Central memory CD8-positive, alpha-beta T cell (primary cell): Measurements from ENCODE around the gene VASN.

ENCODE experiments used
- ATAC-seq: fragments of 150-1000 bp; cut with Tn5 transposase; replicated peaks from 2 replicates; pipeline ENCODE4 v1.10.0; 2022; ENCODE audit warnings: mild to moderate bottlenecking, moderate FRiP score, moderate number of reproducible peaks; ENCODE audit not compliant: poor library complexity, severe bottlenecking; ENCODE audit errors: extremely low read depth
- DNase-seq, 2 donors: peaks; one replicate each; pipeline ENCODE4 v3.0.0; 2021; ENCODE audit warnings: low spot score in 2 of 2
- H3K27ac Mint-ChIP-seq: one replicate; pipeline ENCODE4 v1.8.0; 2022; ENCODE audit warnings: low read depth, mild to moderate bottlenecking, moderate library complexity, mixed read lengths
- H3K27me3 Mint-ChIP-seq: one replicate; pipeline ENCODE4 v1.8.0; 2022; ENCODE audit warnings: mixed read lengths
- H3K36me3 Mint-ChIP-seq: one replicate; pipeline ENCODE4 v1.8.0; 2022; ENCODE audit warnings: mild to moderate bottlenecking, moderate library complexity, mixed read lengths; ENCODE audit not compliant: insufficient read depth
- H3K4me1 Mint-ChIP-seq: one replicate; pipeline ENCODE4 v1.8.0; 2022; ENCODE audit warnings: mixed read lengths
- H3K4me3 Mint-ChIP-seq: one replicate; pipeline ENCODE4 v1.8.0; 2022; ENCODE audit warnings: mild to moderate bottlenecking, moderate library complexity, mixed read lengths
- H3K9me3 Mint-ChIP-seq: one replicate; pipeline ENCODE4 v1.8.0; 2022; ENCODE audit warnings: mixed read lengths

VASN gene

GRCh38 chr16:4373909-4374742 is 2.5 kb downstream of the VASN start:
- no peak for ATAC-seq
- no peak overlapping the region for H3K4me3 Mint-ChIP-seq
- H3K9me3 Mint-ChIP-seq = no peaks in the 10 kb centered on the region
- DNase-seq = no peak
- peaks cover 18% of the 10 kb centered on the region for H3K4me1 Mint-ChIP-seq
- H3K27me3 Mint-ChIP-seq = no peaks in the 10 kb centered on the region
- H3K36me3 Mint-ChIP-seq = peaks cover 20% of the 10 kb centered on the region
- peak overlapping the region; percentile 61 for H3K27ac Mint-ChIP-seq

GRCh38 chr16:4375717-4376116 is 4.1 kb downstream of the VASN start:
- ATAC-seq (no peak), DNase-seq (no peak)
- H3K4me3 Mint-ChIP-seq = no peak overlapping the region
- no peaks in the 10 kb centered on the region for H3K27me3 Mint-ChIP-seq
- H3K36me3 Mint-ChIP-seq = peaks cover 30% of the 10 kb centered on the region
- H3K4me1 Mint-ChIP-seq = peaks cover 24% of the 10 kb centered on the region
- peak overlapping the region; percentile 87 for H3K27ac Mint-ChIP-seq
- H3K9me3 Mint-ChIP-seq = no peaks in the 10 kb centered on the region

DNA sequence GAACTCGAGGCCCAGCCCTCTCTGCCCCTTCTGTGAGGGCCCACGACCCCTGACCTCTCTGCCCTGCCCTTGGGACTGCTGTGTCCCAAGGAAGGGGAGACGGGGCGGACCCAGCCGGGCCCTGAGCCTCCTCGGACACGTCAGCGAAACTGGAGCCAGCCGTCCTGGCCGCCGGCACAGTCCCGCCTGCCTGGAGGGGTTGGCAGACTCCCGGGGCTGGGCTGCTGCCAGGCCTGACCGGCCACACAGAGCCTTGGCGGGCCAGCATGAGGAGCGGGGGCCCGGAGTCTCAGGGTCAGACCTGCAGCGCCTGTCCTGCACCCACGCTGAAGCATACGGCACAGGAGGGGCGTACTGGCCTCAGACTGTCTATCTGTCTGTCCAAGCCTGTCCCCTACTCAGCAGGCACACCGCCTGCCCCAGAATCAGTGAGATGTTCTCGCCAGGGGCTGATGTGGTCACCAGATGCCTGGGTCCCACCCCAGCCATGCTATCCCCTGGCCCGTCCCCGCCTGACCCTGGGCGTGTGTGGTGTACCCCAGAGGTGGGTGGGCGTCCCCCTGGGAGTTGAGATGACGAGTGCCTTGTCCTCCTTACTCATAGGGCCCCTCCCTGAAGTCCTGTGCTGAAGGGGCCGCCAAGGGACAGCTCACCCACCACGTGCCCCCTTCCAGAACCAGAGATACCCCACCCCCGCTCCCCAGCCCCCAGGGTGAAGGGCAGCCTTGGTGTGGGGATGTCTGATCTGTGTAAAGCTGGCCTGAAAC is 4.7 kb downstream of the VASN start:
- Mint-ChIP-seq H3K27ac (peak overlapping the region; percentile 87), H3K27me3 (no peaks in the 10 kb centered on the region), H3K4me3 (peak overlapping the region; percentile 25), H3K36me3 (peaks cover 30% of the 10 kb centered on the region), H3K4me1 (peaks cover 24% of the 10 kb centered on the region), H3K9me3 (no peaks in the 10 kb centered on the region)
- DNase-seq (no peak), ATAC-seq (no peak)

DNA sequence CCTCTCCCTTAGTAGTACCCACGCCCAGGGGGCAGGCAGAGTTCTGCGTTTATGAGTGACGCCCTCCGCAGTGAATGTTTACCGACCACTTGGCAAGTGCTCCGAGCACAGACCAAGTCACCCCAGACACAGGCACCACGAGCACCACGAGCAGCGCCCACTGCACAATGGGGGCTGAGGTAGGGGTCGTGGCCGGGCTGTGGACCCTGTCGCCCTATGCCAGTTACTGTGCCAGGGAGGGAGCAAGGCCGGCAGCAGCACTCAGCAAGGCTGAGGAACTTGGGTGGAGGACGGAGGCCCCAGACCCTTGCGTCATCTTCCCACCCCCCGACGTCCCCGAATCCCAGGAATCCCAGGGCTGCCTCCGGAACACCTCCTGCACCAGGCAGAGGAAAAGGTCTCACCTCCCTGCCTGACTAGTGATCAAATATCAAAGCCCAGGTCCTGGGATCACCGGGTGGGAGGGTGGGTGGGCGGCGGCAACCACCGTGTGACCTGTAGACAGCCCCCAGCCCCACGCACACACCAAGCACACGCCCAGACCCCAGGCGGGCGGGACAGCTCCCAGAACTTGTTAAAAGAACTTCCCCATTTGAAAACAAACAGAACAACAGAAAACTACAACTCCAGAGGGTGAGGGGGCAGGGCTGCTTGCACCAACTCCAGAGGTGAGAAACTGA is 5.4 kb downstream of the VASN start:
- H3K27ac Mint-ChIP-seq = peak overlapping the region; percentile 57
- peak overlapping the region; percentile 25 for H3K4me3 Mint-ChIP-seq
- DNase-seq (no peak), ATAC-seq (no peak)
- no peaks in the 10 kb centered on the region for H3K9me3 Mint-ChIP-seq
- peaks cover 33% of the 10 kb centered on the region for H3K36me3 Mint-ChIP-seq
- no peaks in the 10 kb centered on the region for H3K27me3 Mint-ChIP-seq
- H3K4me1 Mint-ChIP-seq = peaks cover 24% of the 10 kb centered on the region

GRCh38 chr16:4377573-4378154 is 6.0 kb downstream of the VASN start:
- ATAC-seq (no peak), DNase-seq (no peak)
- Mint-ChIP-seq H3K27me3 (no peaks in the 10 kb centered on the region), H3K9me3 (no peaks in the 10 kb centered on the region), H3K36me3 (peaks cover 37% of the 10 kb centered on the region), H3K4me3 (peak overlapping the region; percentile 50), H3K27ac (peak overlapping the region; percentile 57), H3K4me1 (peaks cover 24% of the 10 kb centered on the region)

- Mint-ChIP-seq H3K27me3 (no peaks in the 10 kb centered on the region), H3K4me1 (peaks cover 27% of the 10 kb centered on the region), H3K27ac (peak overlapping the region; percentile 57), H3K36me3 (peaks cover 39% of the 10 kb centered on the region), H3K9me3 (no peaks in the 10 kb centered on the region), H3K4me3 (peak overlapping the region; percentile 50)
- DNase-seq = no peak
- ATAC-seq = no peak
These were observed 6.6 kb downstream of the VASN start for GRCh38 chr16:4378161-4378666.

DNA sequence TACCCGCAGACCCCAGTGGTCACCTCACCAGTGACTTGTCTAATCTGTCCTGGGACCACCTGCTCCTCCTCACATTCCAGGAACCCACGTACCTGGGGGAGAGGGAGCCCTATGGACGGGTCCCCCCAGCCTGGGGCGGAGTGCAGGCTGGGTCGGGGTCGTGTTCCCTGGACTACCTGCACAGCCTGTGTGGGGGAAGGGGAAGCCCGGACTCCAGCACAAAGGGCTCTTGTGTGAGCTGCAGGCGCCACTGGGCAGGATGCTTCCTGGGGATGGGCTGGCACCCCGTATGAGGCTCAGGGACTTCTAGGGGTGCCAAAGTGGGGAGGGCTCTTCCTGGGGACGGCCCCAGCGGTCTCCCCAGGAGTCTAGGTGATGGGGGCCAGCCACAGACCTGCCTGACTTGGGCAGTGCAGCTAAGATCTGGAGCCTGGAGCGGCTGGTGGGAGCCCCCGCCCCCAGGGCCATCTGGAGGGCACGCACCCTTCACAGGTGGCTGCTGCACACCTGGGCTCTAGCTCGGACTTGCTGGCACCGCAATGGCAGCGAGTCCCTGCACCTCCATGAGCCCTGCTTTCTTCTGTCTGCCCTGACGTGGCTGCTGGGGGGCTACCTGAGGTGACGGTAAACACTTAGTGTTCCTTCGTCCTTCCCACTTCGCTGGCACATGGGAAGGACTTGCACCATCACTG is 7.5 kb downstream of the VASN start:
- no peaks in the 10 kb centered on the region for H3K27me3 Mint-ChIP-seq
- H3K9me3 Mint-ChIP-seq = no peaks in the 10 kb centered on the region
- peaks cover 25% of the 10 kb centered on the region for H3K4me1 Mint-ChIP-seq
- no peak overlapping the region for H3K4me3 Mint-ChIP-seq
- peak overlapping the region; percentile 57 for H3K27ac Mint-ChIP-seq
- DNase-seq (no peak), ATAC-seq (no peak)
- H3K36me3 Mint-ChIP-seq = peaks cover 44% of the 10 kb centered on the region

- Mint-ChIP-seq H3K4me3 (peak overlapping the region; percentile 45), H3K27me3 (no peaks in the 10 kb centered on the region), H3K36me3 (peaks cover 52% of the 10 kb centered on the region), H3K4me1 (peaks cover 23% of the 10 kb centered on the region), H3K9me3 (no peaks in the 10 kb centered on the region), H3K27ac (peak overlapping the region; percentile 73)
- DNase-seq (no peak), ATAC-seq (no peak)
These were observed 8.7 kb downstream of the VASN start for GRCh38 chr16:4380119-4381063.

DNA sequence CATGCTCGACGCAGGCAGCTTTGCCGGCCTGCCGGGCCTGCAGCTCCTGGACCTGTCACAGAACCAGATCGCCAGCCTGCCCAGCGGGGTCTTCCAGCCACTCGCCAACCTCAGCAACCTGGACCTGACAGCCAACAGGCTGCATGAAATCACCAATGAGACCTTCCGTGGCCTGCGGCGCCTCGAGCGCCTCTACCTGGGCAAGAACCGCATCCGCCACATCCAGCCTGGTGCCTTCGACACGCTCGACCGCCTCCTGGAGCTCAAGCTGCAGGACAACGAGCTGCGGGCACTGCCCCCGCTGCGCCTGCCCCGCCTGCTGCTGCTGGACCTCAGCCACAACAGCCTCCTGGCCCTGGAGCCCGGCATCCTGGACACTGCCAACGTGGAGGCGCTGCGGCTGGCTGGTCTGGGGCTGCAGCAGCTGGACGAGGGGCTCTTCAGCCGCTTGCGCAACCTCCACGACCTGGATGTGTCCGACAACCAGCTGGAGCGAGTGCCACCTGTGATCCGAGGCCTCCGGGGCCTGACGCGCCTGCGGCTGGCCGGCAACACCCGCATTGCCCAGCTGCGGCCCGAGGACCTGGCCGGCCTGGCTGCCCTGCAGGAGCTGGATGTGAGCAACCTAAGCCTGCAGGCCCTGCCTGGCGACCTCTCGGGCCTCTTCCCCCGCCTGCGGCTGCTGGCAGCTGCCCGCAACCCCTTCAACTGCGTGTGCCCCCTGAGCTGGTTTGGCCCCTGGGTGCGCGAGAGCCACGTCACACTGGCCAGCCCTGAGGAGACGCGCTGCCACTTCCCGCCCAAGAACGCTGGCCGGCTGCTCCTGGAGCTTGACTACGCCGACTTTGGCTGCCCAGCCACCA is 9.7 kb downstream of the VASN start:
- Mint-ChIP-seq H3K4me3 (peak overlapping the region; percentile 45), H3K27me3 (no peaks in the 10 kb centered on the region), H3K27ac (peak overlapping the region; percentile 73), H3K9me3 (no peaks in the 10 kb centered on the region), H3K4me1 (peaks cover 18% of the 10 kb centered on the region), H3K36me3 (peaks cover 55% of the 10 kb centered on the region)
- DNase-seq (no peak), ATAC-seq (no peak)

DNA sequence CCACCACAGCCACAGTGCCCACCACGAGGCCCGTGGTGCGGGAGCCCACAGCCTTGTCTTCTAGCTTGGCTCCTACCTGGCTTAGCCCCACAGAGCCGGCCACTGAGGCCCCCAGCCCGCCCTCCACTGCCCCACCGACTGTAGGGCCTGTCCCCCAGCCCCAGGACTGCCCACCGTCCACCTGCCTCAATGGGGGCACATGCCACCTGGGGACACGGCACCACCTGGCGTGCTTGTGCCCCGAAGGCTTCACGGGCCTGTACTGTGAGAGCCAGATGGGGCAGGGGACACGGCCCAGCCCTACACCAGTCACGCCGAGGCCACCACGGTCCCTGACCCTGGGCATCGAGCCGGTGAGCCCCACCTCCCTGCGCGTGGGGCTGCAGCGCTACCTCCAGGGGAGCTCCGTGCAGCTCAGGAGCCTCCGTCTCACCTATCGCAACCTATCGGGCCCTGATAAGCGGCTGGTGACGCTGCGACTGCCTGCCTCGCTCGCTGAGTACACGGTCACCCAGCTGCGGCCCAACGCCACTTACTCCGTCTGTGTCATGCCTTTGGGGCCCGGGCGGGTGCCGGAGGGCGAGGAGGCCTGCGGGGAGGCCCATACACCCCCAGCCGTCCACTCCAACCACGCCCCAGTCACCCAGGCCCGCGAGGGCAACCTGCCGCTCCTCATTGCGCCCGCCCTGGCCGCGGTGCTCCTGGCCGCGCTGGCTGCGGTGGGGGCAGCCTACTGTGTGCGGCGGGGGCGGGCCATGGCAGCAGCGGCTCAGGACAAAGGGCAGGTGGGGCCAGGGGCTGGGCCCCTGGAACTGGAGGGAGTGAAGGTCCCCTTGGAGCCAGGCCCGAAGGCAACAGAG is 10.5 kb downstream of the VASN start:
- no peaks in the 10 kb centered on the region for H3K9me3 Mint-ChIP-seq
- peak overlapping the region; percentile 45 for H3K4me3 Mint-ChIP-seq
- H3K4me1 Mint-ChIP-seq = peaks cover 18% of the 10 kb centered on the region
- peaks cover 63% of the 10 kb centered on the region for H3K36me3 Mint-ChIP-seq
- no peaks in the 10 kb centered on the region for H3K27me3 Mint-ChIP-seq
- DNase-seq (no peak), ATAC-seq (no peak)
- H3K27ac Mint-ChIP-seq = peak overlapping the region; percentile 73
